Kidney epithelial cell (primary cell): ENCODE data around the gene GRIP1. TPM values are rescaled to one million over a fixed set of nuclear protein-coding genes. Genes with fewer than 3 reads are reported as not detected.

Source experiments
- DNase-seq: peaks from one replicate; pipeline ENCODE4 v3.0.0-alpha.2; 2010; ENCODE audit warnings: low read depth
- H3K27me3 ChIP-seq: 2 replicates; pipeline ENCODE4 v1.6.0; 2011; ENCODE audit warnings: low read length; ENCODE audit not compliant: control insufficient read depth, insufficient read depth
- H3K36me3 ChIP-seq: 2 replicates; pipeline ENCODE4 v1.5.1; 2011; ENCODE audit warnings: low read length; ENCODE audit not compliant: control insufficient read depth, insufficient read depth
- H3K4me3 ChIP-seq: 2 replicates; pipeline ENCODE4 v1.5.1; 2011; ENCODE audit warnings: low read depth, mild to moderate bottlenecking, control low read depth, low read length
- total RNA-seq: library from RNA; depleted of rRNA; stranded (reverse); fragments of >200 nt; gene quantifications from 2 replicates; pipeline ENCODE4 v1.2.3, GENCODE V29; 2015
- TF ChIP-seq, protein P1 (sequence below): IDR thresholded peaks from 2 replicates; pipeline ENCODE4 v1.5.1; 2011; ENCODE audit warnings: mild to moderate bottlenecking, moderate library complexity, low read length, control low read depth, inconsistent platforms; ENCODE audit not compliant: insufficient read depth, poor library complexity, severe bottlenecking

Gene GRIP1
- total RNA-seq, 1 donor from 2014 or later = 4.2 TPM

DNA sequence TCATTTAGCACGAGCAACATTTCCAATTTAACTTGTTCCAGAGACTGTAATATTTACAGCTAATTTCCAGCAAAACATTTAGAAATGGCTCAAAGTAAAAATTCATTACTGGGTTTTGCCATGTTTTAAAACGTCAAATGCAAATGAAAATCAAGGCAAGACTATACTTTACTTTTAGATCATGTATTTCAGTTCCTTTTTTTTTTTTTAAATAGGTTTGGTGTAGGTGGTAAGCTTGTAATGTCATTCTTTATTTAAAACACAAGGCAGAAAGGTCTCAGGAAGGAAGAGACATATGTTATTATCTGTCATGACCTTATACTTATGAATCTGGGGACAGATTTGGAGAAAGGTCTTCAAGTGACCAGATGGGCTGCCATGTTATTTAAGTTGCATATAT lies 54.1 kb downstream of the GRIP1 start:
- TF ChIP-seq, protein P1, sequence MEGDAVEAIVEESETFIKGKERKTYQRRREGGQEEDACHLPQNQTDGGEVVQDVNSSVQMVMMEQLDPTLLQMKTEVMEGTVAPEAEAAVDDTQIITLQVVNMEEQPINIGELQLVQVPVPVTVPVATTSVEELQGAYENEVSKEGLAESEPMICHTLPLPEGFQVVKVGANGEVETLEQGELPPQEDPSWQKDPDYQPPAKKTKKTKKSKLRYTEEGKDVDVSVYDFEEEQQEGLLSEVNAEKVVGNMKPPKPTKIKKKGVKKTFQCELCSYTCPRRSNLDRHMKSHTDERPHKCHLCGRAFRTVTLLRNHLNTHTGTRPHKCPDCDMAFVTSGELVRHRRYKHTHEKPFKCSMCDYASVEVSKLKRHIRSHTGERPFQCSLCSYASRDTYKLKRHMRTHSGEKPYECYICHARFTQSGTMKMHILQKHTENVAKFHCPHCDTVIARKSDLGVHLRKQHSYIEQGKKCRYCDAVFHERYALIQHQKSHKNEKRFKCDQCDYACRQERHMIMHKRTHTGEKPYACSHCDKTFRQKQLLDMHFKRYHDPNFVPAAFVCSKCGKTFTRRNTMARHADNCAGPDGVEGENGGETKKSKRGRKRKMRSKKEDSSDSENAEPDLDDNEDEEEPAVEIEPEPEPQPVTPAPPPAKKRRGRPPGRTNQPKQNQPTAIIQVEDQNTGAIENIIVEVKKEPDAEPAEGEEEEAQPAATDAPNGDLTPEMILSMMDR = no peak
- H3K27me3 ChIP-seq = no peaks in the 10 kb centered on the region

GRCh38 chr12:66623455-66623854 lies 55.4 kb downstream of the GRIP1 start:
- Histone ChIP-seq H3K27me3 (no peaks in the 10 kb centered on the region), H3K4me3 (no peak overlapping the region), H3K36me3 (no peaks in the 10 kb centered on the region)
- no peak for DNase-seq
- TF ChIP-seq, protein P1 = no peak

More for the DNA sequence above, 54.1 kb downstream of the GRIP1 start:
- H3K4me3 ChIP-seq = no peak overlapping the region
- no peaks in the 10 kb centered on the region for H3K36me3 ChIP-seq
- no peak for DNase-seq

DNA sequence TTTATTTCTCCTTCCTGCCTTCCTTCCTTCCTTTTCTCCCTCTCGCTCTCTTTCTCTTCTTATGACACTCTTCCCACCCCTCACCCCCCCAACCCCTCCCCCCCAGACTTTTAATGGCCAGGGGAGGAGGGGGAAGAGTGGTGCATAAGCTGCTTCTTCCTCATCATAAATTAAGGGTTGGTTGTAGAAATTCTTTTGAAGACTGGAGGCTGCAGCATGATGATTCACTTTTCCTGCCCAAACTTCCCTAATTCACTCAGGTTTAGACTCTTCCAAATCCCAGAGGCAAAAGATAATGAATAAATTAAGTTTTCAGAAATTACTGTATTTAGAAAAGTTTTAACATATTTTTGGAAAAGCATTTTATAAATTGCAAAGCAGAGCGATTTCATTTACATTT lies 58.2 kb downstream of the GRIP1 start:
- no peak for DNase-seq
- H3K36me3 ChIP-seq = no peaks in the 10 kb centered on the region
- H3K27me3 ChIP-seq = no peaks in the 10 kb centered on the region
- TF ChIP-seq, protein P1 = no peak
- H3K4me3 ChIP-seq = no peak overlapping the region

DNA sequence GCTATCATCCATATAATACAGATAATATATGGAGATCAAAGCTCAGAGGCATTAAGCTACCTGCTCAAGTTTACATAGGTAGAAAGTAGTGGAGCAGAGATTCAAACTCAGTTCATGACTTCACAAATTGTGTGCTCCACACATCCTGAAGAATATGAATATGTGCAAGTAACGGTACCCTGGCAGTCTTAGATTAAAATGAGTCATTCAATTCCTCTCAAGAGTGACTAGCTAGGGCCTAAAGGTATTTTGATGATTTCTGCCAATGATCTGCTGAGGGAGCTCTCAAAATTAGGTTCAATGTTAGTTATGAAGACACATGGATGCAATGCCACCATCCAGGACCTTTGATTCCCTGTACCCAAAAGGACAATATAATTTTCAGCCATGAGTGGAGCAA lies 58.9 kb downstream of the GRIP1 start:
- DNase-seq = no peak
- no peak overlapping the region for H3K4me3 ChIP-seq
- no peaks in the 10 kb centered on the region for H3K27me3 ChIP-seq
- no peaks in the 10 kb centered on the region for H3K36me3 ChIP-seq
- TF ChIP-seq, protein P1 = no peak

GRCh38 chr12:66617991-66618390 lies 60.9 kb downstream of the GRIP1 start:
- TF ChIP-seq, protein P1 = no peak
- no peak for DNase-seq

GRCh38 chr12:66612090-66612775 lies 66.6 kb downstream of the GRIP1 start:
- H3K4me3 ChIP-seq = no peak overlapping the region
- no peaks in the 10 kb centered on the region for H3K27me3 ChIP-seq
- no peaks in the 10 kb centered on the region for H3K36me3 ChIP-seq
- DNase-seq = no peak
- TF ChIP-seq, protein P1 = no peak

More at GRCh38 chr12:66617991-66618390, 60.9 kb downstream of the GRIP1 start:
- Histone ChIP-seq H3K4me3 (no peak overlapping the region), H3K27me3 (no peaks in the 10 kb centered on the region), H3K36me3 (no peaks in the 10 kb centered on the region)
